Posterior cingulate gyrus (tissue), 11 donors: ENCODE measurements around the gene MMP2.

ENCODE experiments used
- DNase-seq, 10 donors: peaks; one replicate each; pipeline versions ENCODE4 v3.0.0 to v3.0.0-alpha.2; 2020 to 2021; ENCODE audit warnings: mixed read lengths in 3 of 10
- intact Hi-C: fragments of 100-400 bp; cut with DNase I; formaldehyde crosslinking; loops from one replicate; pipeline ENCODE4 v1.15.1; 2023

Gene MMP2

GRCh38 chr16:55468352-55468990 lies 10.5 kb upstream of the MMP2 start:
- no peak for DNase-seq
- intact Hi-C loops: loop anchor here (5.0 kb wide), 1 partner anchor 39 kb away; the partner anchor contains the start of gene LPCAT2

GRCh38 chr16:55469821-55470532 lies 9.0 kb upstream of the MMP2 start:
- peak in 1 of 10 donors; percentile 2 for DNase-seq
- intact Hi-C loops: loop anchor here (5.0 kb wide), 1 partner anchor 37 kb away; the partner anchor contains the start of gene LPCAT2

DNA sequence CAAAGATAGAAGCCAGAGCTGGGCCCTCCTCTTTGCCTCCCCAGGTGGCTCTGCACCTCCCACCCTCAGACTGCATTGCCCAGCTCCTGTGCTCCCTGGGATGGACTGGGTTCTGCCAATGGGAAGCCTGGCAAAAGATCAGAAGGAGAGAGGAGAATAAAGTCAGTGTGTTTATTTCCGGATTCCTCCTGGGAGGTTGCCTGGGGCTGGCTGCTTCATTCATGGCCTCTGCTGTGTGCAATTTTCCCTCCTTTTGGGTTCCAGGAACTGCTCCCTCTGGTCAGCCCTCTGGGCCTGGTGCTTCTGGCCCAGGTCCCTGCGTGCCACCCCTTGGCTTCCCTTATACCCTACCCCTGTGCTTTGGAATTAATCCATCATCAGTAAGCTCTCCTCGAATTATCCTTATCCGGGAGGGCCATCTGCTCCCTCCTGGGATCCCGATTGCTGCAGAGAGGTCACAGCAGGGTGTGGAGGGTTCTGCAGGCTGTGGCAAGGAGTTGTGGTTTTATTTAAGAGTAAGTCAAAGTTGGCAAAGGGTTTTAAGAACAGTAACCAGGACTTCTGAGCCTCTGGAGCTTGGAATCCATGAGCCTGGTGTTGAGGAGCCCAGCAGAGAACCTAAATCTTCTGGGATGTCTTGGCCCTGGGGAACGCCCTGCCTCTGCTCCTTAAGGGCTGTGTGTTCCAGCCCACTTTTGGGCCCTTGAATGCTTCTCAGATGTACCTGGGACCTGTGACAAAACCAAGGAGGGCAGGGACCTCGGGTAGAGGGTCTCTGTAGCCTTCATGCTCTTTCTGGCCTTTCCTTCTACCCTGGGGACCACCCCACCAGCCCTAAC lies 8.2 kb upstream of the MMP2 start:
- DNase-seq: peak in 1 of 10 donors; percentile 65
- intact Hi-C loops: no loop called here

DNA sequence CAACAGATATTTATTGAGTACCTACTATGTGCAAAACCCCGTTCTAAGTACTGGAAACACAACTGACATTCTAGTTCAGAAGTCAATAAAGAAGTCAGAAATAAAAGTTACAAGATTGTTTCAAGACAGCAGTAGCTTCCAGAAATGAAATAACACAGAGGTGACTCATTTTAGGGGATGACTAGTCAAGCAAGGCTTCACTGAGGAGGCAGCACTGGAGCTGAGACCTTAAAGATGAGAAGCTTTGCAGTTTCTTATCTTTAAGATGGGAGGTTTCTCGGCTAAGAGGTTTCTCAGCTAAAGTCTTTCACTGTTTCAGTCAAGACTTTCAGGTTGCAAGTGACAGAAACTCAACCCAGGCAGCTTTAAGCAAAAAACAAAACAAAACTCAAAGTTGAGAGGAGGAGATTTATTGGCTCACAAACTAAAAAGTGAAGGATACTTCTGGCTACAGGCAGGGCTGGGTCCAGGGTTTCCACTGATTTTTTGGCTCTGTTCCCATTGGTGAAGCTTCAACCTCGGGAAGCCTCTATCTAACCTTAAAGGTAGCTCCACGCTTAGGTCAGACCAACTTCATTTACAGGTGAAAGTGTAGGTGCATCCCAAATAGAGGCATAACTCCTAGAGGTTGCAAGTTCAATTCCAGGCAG lies 7.4 kb upstream of the MMP2 start:
- intact Hi-C loops: no loop called here

DNA sequence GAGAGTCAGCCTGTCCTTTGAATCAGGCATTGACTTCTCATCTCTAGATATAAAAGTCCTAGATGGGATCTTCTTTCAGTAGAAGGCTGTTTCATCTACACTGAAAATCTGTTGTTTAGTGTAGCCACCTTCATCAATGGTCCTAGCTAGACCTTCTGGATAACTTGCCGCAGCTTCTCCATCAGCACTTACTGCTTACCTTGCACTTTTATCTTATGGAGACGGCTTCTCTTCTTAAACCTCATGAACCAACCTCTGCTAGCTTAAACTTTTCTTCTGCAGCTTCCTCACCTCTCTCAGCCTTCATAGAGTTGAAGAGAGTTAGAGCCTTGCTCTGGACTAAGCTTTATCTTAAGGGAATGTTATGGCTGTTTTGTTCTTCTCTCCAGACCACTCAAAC lies 5.4 kb upstream of the MMP2 start:
- intact Hi-C loops: no loop called here
- DNase-seq: no peak

More for the DNA sequence above, 7.4 kb upstream of the MMP2 start:
- DNase-seq: no peak

GRCh38 chr16:55474821-55475220 lies 4.2 kb upstream of the MMP2 start:
- no peak for DNase-seq
- intact Hi-C loops: no loop called here

DNA sequence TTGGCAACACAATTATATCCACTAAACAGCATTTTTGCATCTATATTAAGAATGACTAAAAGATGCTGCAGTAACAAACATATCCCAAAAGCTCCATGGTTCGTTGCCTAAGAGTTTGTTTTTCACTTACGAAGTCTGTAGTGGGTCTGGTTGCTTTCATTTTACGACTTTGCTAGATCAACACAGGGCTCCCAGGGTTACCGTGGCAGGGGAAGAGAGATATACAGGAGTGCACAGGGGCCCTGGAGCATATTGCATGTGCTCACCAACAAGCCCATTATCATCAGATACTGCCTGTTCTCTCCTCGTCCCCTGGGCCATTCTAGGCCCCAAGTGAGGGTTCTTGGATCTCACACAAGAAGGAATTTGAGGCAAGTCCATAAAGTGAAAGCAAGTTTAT lies 3.1 kb upstream of the MMP2 start:
- no peak for DNase-seq
- intact Hi-C loops: no loop called here

- DNase-seq: no peak
- intact Hi-C loops: no loop called here
Measured at GRCh38 chr16:55476625-55477533, 2.1 kb upstream of the MMP2 start.

GRCh38 chr16:55477736-55478135 lies 1.3 kb upstream of the MMP2 start:
- DNase-seq: no peak
- intact Hi-C loops: no loop called here

DNA sequence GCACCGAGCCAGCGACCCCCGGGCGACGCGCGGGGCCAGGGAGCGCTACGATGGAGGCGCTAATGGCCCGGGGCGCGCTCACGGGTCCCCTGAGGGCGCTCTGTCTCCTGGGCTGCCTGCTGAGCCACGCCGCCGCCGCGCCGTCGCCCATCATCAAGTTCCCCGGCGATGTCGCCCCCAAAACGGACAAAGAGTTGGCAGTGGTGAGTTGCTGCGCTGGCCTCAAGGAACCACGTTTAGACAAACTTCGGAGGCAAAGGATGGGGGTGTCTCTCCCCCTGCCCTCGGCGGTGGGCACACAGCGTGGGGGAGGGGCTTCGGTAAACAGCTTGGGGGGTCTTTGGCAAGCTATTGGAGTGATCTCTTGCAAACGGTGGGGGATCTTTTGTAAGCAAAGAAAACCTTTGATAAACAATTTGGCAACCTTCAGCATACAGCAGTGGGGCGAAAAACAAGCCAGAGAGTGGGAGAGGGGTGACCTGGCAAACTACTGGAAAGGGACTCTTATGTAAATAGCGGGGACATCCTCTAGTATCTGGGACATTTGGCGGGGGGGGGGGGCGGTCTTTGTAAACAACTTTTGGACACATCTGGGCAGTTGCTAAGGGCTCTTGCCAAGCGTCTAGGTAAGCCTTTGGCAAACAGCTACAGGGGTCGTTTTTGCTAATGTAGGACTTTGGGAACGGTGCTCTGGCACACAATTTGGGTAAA lies 587 bp downstream of the MMP2 start:
- DNase-seq: no peak
- intact Hi-C loops: no loop called here

GRCh38 chr16:55480228-55480655 lies 1.2 kb downstream of the MMP2 start:
- peak in 8 of 10 donors; percentile 21 to 91 (median 45) for DNase-seq
- intact Hi-C loops: no loop called here

- intact Hi-C loops: no loop called here
- DNase-seq: no peak
Measured at GRCh38 chr16:55481023-55481422, 2.0 kb downstream of the MMP2 start.

DNA sequence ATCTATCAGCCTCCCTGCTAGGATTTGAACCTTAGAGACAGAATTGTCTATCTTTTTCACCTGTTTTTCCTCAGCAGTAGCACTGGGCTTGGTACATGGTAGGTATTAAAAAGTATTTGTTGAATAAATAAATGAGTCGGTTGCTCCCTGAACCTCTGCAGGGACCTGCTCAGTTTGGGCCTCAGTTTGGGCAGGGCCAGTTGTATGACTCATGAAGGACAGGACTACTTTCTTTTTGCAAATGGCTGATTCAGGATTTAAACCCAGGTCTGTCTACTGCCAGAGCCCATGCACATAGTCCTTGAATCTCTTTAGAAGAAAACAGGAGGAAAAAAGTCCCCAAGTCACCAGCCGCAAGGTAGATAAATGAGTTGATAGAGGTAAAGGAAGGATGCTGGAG lies 3.1 kb downstream of the MMP2 start:
- intact Hi-C loops: no loop called here
- peak in 1 of 10 donors; percentile 13 for DNase-seq

GRCh38 chr16:55487048-55487803 lies 8.2 kb downstream of the MMP2 start:
- peak in 1 of 10 donors; percentile 55 for DNase-seq
- intact Hi-C loops: no loop called here

- intact Hi-C loops: no loop called here
- DNase-seq: peak in 1 of 10 donors; percentile 75
Measured at GRCh38 chr16:55488306-55488705, 9.3 kb downstream of the MMP2 start.

GRCh38 chr16:55489119-55489955 lies 10.3 kb downstream of the MMP2 start:
- peak in 1 of 10 donors; percentile 57 for DNase-seq
- intact Hi-C loops: no loop called here

GRCh38 chr16:55489956-55490265 lies 10.9 kb downstream of the MMP2 start:
- DNase-seq: no peak
- intact Hi-C loops: no loop called here

DNA sequence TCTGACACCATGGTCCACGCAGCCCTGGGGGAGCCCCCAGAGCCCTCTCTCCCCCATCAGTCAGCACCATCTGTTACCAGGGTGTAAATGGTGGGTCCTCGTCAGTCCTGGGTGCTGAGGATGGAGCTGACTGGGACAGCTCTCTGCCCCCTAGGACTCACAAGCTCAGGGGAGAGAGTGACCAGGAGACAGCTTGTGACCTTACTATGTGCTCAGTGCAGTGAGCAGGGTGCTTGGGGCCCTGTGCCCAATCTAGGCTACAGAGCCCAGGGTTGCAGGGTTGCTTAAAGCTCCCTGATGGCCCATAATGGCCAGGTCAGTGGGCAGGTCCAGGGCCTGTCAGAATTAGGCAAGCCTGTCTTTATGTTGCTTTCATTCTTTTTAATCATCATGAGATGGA lies 11.3 kb downstream of the MMP2 start:
- no peak for DNase-seq
- intact Hi-C loops: no loop called here
